Activated naive CD4-positive, alpha-beta T cell treated with anti-CD3 and anti-CD28 coated beads, Interleukin-2, amount 50 U/mL, for 24 hours (primary cell): ENCODE results near the gene CHDH.
A peak's percentile ranks its signal among the peaks of the same experiment; 100 is the strongest.

Experiments used
- H3K27ac Mint-ChIP-seq: one replicate; pipeline ENCODE4 v1.8.0; 2021; ENCODE audit warnings: mild to moderate bottlenecking, mixed read lengths
- H3K27me3 Mint-ChIP-seq: one replicate; pipeline ENCODE4 v1.8.0; 2021; ENCODE audit warnings: mixed read lengths
- H3K36me3 Mint-ChIP-seq: one replicate; pipeline ENCODE4 v1.8.0; 2021; ENCODE audit warnings: mixed read lengths
- H3K4me1 Mint-ChIP-seq: one replicate; pipeline ENCODE4 v1.8.0; 2021; ENCODE audit warnings: mixed read lengths
- H3K4me3 Mint-ChIP-seq: one replicate; pipeline ENCODE4 v1.8.0; 2021; ENCODE audit warnings: mild to moderate bottlenecking, mixed read lengths
- H3K9me3 Mint-ChIP-seq: one replicate; pipeline ENCODE4 v1.8.0; 2021; ENCODE audit warnings: mixed read lengths

CHDH gene

DNA sequence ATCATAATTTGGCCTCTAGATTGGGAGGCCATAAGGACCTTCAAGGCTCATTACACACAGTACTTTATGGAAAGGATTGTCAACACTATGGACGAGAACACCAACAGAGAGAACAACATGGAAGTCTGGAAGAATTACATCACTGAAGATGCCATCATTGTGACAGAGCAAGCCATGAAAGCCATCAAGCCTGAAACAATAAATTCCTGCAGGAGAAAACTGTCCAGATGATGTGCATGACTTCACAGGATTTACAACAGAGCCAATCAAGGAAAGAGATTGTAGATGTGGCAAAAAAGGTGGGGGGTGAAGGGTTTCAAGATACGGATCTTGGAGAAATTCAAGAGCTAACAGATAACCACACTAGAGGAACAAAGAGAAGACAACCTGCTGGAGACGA, 16.0 kb upstream of the CHDH start:
- peak overlapping the region; percentile 80 for H3K27ac Mint-ChIP-seq
- H3K4me3 Mint-ChIP-seq, result no peak overlapping the region
- no peaks in the 10 kb centered on the region for H3K4me1 Mint-ChIP-seq
- no peaks in the 10 kb centered on the region for H3K9me3 Mint-ChIP-seq
- no peaks in the 10 kb centered on the region for H3K27me3 Mint-ChIP-seq
- H3K36me3 Mint-ChIP-seq, result peaks cover 16% of the 10 kb centered on the region

DNA sequence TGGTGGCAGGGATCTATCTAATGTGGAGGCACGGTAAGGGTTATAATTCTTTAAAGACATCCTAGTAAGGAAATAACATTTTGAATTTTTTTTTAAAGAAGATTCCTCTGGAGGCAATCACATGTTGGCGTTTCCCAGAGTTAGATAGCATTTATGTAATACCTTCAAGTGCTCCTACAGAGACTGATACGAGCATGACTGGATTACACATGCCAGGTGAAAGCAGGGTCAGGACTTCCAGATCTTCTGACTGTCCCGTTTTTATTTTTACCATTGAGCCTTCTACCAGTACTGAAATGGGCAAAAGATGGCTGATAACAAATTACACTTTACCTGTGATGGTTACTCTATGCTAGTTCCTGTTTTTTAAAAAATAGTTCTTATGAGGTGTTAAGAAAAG, 14.0 kb upstream of the CHDH start:
- Mint-ChIP-seq H3K36me3 (peaks cover 14% of the 10 kb centered on the region), H3K4me3 (no peak overlapping the region), H3K27me3 (no peaks in the 10 kb centered on the region), H3K4me1 (no peaks in the 10 kb centered on the region), H3K27ac (no peak overlapping the region), H3K9me3 (no peaks in the 10 kb centered on the region)

DNA sequence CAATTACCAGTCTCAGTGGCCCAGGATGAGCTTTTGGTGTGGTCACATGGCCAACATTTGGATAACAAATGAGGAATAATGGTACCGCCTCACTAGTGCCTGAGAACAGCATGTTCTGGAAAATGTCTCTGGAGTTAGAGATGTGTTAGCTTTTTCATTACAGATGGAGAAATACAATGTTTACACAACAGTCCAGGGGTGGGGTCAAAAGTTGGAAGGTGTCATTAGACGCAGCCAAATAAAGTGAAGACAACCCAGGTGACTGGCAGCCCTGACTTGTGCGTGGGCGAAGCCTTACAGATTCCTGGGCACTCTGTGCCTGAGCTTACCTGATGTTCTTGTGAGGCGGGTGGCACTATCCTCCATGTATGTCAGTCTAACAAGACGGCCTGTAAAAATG, 13.0 kb upstream of the CHDH start:
- H3K4me1 Mint-ChIP-seq, result no peaks in the 10 kb centered on the region
- no peak overlapping the region for H3K4me3 Mint-ChIP-seq
- peak overlapping the region; percentile 8 for H3K27ac Mint-ChIP-seq
- no peaks in the 10 kb centered on the region for H3K9me3 Mint-ChIP-seq
- H3K27me3 Mint-ChIP-seq, result no peaks in the 10 kb centered on the region
- H3K36me3 Mint-ChIP-seq, result peaks cover 11% of the 10 kb centered on the region

DNA sequence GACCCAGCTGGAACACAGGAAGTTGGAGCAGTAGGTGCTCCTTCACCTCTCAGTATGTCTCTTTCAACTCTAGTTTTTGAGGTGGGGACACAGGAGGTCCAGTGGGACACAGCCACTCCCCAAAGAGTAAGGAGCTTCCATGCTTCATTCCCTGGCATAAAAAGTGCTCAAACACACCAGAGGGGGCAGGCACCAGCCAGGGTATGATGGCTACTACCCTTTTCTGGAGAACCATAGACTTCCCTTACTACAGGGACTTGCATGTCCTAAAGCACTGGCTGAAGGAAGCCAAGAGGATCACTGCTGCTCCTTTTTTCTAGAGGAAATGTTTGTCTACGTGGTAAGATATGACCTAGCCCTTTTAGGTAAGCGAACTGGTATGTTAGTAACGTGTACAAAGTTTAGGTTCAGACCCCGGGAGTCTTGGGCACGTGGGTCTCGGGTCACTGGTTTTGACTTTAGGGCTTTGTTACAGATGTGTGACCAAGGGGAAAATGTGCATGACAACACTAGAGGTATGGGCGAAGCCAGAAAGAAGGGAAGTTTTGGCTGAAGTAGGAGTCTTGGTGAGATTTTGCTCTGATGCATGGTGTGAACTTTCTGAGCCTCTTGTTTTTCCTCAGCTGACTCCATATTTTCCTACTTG, 12.0 kb upstream of the CHDH start:
- no peaks in the 10 kb centered on the region for H3K9me3 Mint-ChIP-seq
- H3K27me3 Mint-ChIP-seq, result no peaks in the 10 kb centered on the region
- H3K27ac Mint-ChIP-seq, result no peak overlapping the region
- peaks cover 10% of the 10 kb centered on the region for H3K36me3 Mint-ChIP-seq
- H3K4me1 Mint-ChIP-seq, result no peaks in the 10 kb centered on the region
- H3K4me3 Mint-ChIP-seq, result no peak overlapping the region

DNA sequence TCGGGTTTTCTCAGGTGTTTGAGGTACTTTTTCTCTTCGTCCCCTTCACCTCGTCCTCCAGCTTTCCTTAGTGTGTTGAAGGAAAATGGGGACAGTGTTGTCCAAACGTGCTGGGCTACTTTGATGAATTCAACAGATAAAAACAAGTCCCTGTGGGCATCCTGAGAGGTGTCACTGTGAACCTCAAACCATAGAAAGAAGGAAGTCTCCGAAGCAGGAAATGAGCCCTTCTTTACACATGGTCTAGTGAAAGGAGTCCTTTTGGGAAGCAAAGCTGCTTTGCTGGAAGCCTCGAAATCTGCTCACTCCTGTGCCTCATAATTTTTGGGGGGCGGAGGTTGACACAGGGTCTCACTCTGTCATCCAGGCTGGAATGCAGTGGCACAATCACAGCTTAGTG, 10.7 kb upstream of the CHDH start:
- Mint-ChIP-seq H3K4me3 (no peak overlapping the region), H3K27me3 (no peaks in the 10 kb centered on the region), H3K9me3 (no peaks in the 10 kb centered on the region), H3K4me1 (no peaks in the 10 kb centered on the region), H3K36me3 (peaks cover 7% of the 10 kb centered on the region), H3K27ac (no peak overlapping the region)

DNA sequence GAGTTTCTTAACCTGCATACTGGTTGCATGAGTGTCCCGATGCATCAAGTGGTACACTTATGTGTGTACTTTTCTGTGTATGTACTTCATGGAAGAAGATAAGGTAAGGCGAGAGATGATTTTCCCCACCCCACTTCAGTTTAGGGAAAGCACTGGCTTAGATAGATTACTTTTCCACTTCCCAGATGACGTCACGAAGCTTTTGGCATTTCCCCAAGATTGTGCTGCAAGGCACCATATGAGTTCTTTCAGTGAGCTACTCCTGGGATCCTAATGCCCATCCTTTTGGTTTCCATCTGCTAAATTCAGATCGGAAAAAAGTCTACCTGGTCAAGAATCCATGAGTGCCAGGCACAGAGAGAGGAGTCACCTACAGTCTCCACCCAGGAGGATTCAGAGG, 4.7 kb upstream of the CHDH start:
- Mint-ChIP-seq H3K27me3 (peaks cover 16% of the 10 kb centered on the region), H3K27ac (no peak overlapping the region), H3K4me3 (no peak overlapping the region)

DNA sequence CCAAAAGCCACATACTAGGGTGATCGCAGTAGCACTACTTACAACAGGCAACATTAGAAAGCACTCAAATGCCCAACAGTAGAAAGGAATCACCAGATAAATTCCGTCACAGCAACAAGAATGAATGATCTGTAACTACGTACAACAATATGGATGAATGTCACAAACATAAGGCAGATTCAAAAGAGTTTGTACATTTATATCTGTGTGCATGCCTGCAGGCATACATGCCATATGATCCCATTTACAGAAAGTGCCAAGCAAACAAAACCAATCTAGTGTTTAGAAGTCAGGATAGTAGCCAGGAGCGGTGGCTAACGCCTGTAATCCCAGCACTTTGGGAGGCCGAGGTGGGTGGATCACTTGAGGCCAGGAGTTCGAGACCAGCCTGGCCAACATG, 3.7 kb upstream of the CHDH start:
- no peak overlapping the region for H3K27ac Mint-ChIP-seq
- no peaks in the 10 kb centered on the region for H3K9me3 Mint-ChIP-seq
- H3K4me3 Mint-ChIP-seq, result no peak overlapping the region
- no peaks in the 10 kb centered on the region for H3K36me3 Mint-ChIP-seq
- peaks cover 5% of the 10 kb centered on the region for H3K4me1 Mint-ChIP-seq
- peaks cover 18% of the 10 kb centered on the region for H3K27me3 Mint-ChIP-seq

More for the DNA sequence above, 4.7 kb upstream of the CHDH start:
- Mint-ChIP-seq H3K9me3 (no peaks in the 10 kb centered on the region), H3K36me3 (no peaks in the 10 kb centered on the region), H3K4me1 (peaks cover 5% of the 10 kb centered on the region)

DNA sequence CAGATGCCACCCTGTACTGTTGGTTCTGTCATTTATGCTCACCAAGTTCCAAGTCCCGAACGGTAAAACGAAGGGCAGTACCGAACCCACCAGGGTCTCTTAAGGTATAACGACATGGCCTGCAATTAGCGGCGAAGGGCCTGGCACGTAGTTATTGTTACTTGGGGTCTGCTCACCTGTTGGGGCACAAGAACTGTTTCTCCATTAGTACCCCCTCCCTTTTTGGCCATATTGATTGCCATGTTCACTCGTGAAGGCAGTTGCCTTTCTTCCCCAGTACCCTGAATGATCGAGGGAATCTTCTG, 584 bp upstream of the CHDH start:
- Mint-ChIP-seq H3K27me3 (peaks cover 38% of the 10 kb centered on the region), H3K4me1 (peaks cover 5% of the 10 kb centered on the region), H3K9me3 (no peaks in the 10 kb centered on the region), H3K27ac (no peak overlapping the region), H3K36me3 (no peaks in the 10 kb centered on the region), H3K4me3 (peak overlapping the region; percentile 70)

DNA sequence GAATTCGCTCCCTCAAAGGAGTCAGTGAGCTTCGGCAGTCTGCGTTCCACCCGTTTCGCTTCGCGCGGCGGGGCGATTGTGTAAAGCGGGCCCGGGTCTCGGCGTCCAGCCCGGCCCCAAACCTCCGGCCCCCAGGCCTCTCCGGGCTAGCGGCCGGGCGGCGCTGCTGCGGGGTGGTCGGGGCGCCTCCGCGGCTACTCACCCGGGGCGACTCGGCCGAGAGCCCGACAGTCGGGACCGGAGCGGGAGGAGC, 412 bp downstream of the CHDH start:
- Mint-ChIP-seq H3K4me3 (peak overlapping the region; percentile 44), H3K4me1 (peaks cover 5% of the 10 kb centered on the region), H3K9me3 (no peaks in the 10 kb centered on the region), H3K27me3 (peaks cover 37% of the 10 kb centered on the region), H3K27ac (no peak overlapping the region), H3K36me3 (no peaks in the 10 kb centered on the region)

DNA sequence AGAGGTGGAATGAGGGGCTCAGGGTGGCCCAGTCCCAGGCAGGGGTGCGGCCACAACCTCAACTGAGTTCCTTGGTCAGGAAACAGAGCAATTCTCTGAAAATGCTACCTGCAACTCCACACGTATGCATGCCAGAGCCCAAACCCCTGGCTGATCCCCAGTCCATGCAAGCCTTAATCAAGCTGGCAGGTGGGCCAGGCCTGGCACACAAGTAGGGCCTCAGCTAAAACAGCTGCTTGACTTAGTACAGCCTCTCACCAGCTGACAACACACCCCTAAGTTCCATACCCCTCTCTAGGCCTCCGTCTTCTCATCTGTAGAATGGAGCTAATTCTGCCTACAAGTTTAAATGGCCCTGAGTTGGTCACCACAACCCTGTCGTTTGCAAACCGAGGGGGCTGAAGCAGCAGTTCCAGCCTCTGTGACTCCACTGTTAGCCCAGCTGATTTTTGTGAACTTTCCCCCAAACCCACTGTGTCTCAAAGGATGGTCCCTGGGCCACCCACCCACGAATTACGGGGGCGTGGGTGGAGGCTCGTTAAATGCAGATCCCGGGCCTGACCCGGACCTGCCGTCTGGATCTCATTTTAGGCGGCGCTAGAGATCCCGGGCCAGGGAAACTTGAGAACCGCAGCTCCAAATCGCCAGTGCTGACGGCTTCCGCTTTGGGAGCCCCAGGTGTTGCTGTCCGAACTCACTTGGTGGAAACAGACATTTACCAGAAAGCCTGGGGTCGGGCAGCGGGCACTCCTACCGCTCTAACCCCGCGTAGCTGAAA, 927 bp downstream of the CHDH start:
- peak overlapping the region; percentile 52 for H3K4me3 Mint-ChIP-seq
- H3K4me1 Mint-ChIP-seq, result peaks cover 5% of the 10 kb centered on the region
- no peak overlapping the region for H3K27ac Mint-ChIP-seq
- H3K36me3 Mint-ChIP-seq, result no peaks in the 10 kb centered on the region
- H3K9me3 Mint-ChIP-seq, result no peaks in the 10 kb centered on the region
- peaks cover 37% of the 10 kb centered on the region for H3K27me3 Mint-ChIP-seq

DNA sequence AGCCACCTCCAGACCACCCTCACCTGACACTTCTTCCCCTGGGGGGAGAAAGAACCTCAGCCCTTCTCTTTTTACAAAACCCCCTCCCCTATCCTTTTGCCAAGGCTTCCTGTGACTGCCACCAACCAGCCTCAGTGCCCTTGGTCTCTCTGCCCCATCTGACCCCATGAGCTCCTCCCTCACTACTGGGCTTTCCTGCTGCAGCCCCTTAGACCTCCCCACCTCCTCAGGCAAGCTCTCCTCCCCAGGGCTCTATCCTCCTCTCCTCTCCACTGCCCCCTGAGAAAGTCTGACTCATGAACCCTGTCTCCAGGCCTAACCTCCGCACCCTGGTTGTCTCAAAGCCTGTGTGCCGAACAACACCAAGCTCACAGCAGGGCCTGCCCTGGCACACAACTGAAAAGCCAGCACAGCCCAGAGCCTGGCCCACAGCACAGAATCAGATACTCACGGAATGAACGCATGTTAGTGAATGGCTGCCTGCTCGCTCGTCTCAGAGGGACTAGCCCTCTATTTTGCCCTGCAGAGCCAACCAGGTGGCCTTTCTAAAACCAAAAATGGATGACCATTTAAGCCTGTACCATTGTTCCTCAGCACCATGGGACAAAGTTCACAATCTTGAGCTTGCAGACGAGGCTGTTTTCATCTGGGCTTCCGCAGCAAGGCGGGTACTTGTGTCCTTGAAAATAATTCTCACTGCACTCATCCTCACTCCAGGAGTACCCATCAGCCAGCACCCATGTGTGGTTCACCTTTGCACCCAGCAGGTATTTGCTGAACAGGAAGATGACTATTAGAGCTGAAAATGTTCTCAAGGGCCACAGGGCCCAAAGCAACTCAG, 1.7 kb downstream of the CHDH start:
- H3K27me3 Mint-ChIP-seq, result peaks cover 37% of the 10 kb centered on the region
- H3K4me3 Mint-ChIP-seq, result peak overlapping the region; percentile 52
- no peaks in the 10 kb centered on the region for H3K36me3 Mint-ChIP-seq
- no peaks in the 10 kb centered on the region for H3K9me3 Mint-ChIP-seq
- H3K27ac Mint-ChIP-seq, result no peak overlapping the region
- H3K4me1 Mint-ChIP-seq, result peaks cover 5% of the 10 kb centered on the region

DNA sequence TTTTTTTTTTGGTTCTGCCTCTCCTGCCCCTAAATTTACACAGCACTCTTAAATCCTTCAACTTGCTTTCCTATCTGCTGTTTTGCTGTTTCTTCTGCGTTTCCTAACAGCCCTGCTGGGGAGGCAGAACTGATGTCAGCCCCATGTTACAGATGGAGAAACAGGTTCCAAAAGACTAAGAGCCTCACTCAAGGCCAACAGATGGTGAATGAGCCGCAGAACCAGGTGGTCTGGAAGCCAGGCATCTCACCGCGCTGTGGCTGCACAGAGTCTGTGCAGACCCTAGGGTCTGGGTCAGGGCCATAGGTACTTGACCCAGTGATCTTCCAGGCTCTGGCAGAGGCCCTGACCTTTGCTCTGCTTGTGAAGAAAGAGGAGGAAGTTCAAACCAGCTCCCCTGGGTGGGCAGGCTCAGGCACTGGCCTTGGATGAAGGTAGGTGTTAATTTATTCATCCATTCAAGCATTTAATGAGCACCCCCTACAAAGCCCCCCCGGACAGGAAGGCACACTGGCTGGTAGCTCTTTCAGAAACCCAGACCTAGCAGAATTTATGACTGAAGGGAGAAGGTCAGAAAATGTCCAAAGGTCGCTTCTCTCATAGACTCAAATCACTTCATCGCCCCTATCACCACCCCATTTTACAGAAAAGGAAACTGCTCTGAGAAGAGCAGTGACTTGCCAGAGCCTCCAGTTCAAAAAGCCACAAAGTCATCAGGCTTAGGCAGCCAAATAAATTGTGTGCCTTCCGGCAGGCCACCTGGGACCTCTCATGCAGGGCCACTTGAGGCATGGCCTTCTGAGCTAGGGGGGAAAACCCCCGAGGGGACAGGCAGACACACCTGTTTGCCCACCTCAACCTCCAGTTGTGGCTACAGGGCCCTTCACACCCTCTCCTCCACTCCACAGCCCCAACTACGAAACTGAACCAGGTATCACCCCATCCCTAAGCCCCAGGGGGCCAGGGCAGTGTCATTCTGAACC, 2.7 kb downstream of the CHDH start:
- no peak overlapping the region for H3K4me3 Mint-ChIP-seq
- no peaks in the 10 kb centered on the region for H3K36me3 Mint-ChIP-seq

DNA sequence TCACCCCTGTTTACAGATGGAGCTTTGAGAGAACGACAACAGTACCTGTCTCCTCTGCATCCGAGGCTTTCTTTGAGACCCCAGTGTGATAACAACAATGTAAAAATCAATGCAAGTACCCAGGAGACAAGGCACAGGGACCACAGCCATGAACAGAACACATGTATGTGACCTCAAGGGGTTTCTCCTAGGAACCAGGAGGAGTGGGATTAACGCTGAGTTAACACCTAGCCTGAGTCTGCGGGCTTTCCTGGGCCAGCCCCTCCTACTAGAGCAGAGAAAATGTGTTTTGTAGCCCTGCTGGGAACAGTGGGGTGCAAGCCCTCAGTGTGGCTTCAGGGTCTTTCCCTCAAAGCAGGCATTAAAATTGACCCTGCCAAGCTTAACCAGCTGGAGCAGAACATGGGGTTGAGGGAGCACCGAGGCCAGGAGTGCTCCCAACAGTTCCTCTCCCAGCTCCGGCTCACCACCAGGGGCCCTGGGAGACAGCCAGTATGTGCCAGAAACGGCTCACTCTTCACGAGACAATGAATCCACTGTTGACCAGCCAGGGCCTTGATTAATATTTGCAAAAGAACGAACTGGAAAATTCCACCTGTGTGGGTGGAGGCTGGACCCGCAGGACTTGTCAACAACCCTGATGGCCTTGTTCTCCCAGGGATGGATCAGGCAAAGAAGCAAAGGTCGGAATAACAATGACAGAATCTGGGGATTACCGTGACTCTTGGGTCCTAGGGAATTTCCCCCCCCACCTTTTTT, 3.6 kb downstream of the CHDH start:
- H3K27ac Mint-ChIP-seq, result no peak overlapping the region
- H3K36me3 Mint-ChIP-seq, result no peaks in the 10 kb centered on the region
- H3K27me3 Mint-ChIP-seq, result peaks cover 31% of the 10 kb centered on the region
- no peak overlapping the region for H3K4me3 Mint-ChIP-seq
- no peaks in the 10 kb centered on the region for H3K9me3 Mint-ChIP-seq
- H3K4me1 Mint-ChIP-seq, result peaks cover 5% of the 10 kb centered on the region

More for the DNA sequence above, 2.7 kb downstream of the CHDH start:
- peaks cover 5% of the 10 kb centered on the region for H3K4me1 Mint-ChIP-seq
- H3K27me3 Mint-ChIP-seq, result peaks cover 32% of the 10 kb centered on the region
- H3K9me3 Mint-ChIP-seq, result no peaks in the 10 kb centered on the region
- no peak overlapping the region for H3K27ac Mint-ChIP-seq

DNA sequence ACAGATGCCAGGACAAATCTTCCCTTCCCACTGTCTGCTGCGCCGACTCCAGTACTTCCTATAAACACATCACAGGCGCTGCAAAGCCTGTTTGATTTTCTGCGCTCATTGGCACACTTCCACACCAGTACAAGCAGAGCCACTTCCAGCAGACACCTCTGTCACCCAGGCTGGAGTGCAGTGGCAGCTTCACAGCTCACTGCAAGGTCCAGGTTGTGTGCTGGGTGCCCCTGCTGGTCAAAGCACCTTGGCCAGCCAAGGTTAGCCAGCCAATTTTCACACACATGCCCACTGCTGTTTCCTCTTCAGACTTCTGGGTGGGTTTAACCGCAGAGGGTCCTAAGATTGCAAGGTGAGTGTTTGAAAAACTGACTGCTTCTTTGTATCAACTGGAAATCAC, 4.9 kb downstream of the CHDH start:
- Mint-ChIP-seq H3K36me3 (no peaks in the 10 kb centered on the region), H3K27me3 (peaks cover 24% of the 10 kb centered on the region), H3K27ac (no peak overlapping the region), H3K9me3 (no peaks in the 10 kb centered on the region), H3K4me1 (no peaks in the 10 kb centered on the region), H3K4me3 (no peak overlapping the region)

DNA sequence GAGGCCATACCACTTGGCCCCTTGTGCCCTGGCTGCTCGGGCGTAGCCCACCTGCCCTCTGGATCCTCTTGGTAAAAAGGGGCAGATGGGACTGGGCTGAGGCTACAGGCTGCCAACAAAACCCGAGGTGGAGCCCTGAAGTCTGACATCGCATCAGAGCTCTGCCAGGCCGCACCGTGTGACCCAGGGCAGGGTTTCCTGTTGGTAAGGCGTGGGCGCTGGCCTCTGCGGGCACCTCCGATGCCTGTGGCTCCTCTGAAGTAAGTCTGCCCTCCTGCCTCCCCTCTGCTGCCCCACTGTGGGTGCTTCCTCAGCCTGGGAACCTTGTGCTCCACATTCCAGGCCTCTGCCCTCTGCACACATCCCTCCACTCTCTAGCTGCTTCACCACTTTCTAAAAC, 8.9 kb downstream of the CHDH start:
- H3K27ac Mint-ChIP-seq, result no peak overlapping the region
- peaks cover 3% of the 10 kb centered on the region for H3K27me3 Mint-ChIP-seq
- no peaks in the 10 kb centered on the region for H3K9me3 Mint-ChIP-seq

More for the DNA sequence above, 8.9 kb downstream of the CHDH start:
- H3K4me1 Mint-ChIP-seq, result no peaks in the 10 kb centered on the region
- H3K36me3 Mint-ChIP-seq, result no peaks in the 10 kb centered on the region
- no peak overlapping the region for H3K4me3 Mint-ChIP-seq
